DND-41 (cell line): ENCODE measurements around the gene NME3.
"Not testable (repeated sequence)": the region's sequence is repeated elsewhere in the genome, so short reads cannot be mapped to it uniquely, and the experiment has no call there.

Source experiments
- ATAC-seq: fragments of 200-7000 bp; cut with Tn5 transposase; 3 replicates; pipeline ENCODE4 v1.9.1; 2021; ENCODE audit warnings: low read depth; ENCODE audit not compliant: insufficient read depth
- DNase-seq: peaks from one replicate; pipeline ENCODE4 v3.0.0-alpha.2; 2020
- H2AFZ ChIP-seq: 2 replicates; pipeline ENCODE4 v1.6.0; 2012; ENCODE audit warnings: low read depth, low read length
- H3K27ac ChIP-seq: 2 replicates; pipeline ENCODE4 v1.5.1; 2012; ENCODE audit warnings: low read length, inconsistent platforms
- H3K27me3 ChIP-seq: fragments of 200-600 bp; sonication (generic); 2 replicates; pipeline ENCODE4 v1.6.0; 2012; ENCODE audit warnings: low read length, mild to moderate bottlenecking, inconsistent platforms; ENCODE audit not compliant: insufficient read depth, poor library complexity
- H3K36me3 ChIP-seq: 2 replicates; pipeline ENCODE4 v1.5.1; 2012; ENCODE audit warnings: low read length, inconsistent platforms; ENCODE audit not compliant: insufficient read depth
- H3K4me1 ChIP-seq: 2 replicates; pipeline ENCODE4 v1.5.1; 2012; ENCODE audit warnings: mild to moderate bottlenecking, low read length; ENCODE audit not compliant: insufficient read depth
- H3K4me2 ChIP-seq: 2 replicates; pipeline ENCODE4 v1.6.0; 2012; ENCODE audit warnings: mild to moderate bottlenecking, moderate library complexity, low read length, inconsistent platforms; ENCODE audit not compliant: insufficient read depth
- H3K4me3 ChIP-seq, 2 experiments: fragments of 200-600 bp in 1 of 2; shearing (Covaris generic) in 1 of 2; 2 replicates each; pipeline ENCODE4 v1.5.1; 2012 to 2016; ENCODE audit warnings: inconsistent platforms in 2 of 2, low read length in 2 of 2, mild to moderate bottlenecking in 2 of 2, low read depth in 1 of 2, moderate library complexity in 1 of 2
- H3K79me2 ChIP-seq: 2 replicates; pipeline ENCODE4 v1.6.0; 2012; ENCODE audit warnings: low read length, inconsistent platforms; ENCODE audit not compliant: insufficient read depth
- H3K9ac ChIP-seq: 2 replicates; pipeline ENCODE4 v1.6.0; 2012; ENCODE audit warnings: low read depth, mild to moderate bottlenecking, inconsistent platforms, low read length, moderate library complexity
- H3K9me3 ChIP-seq: 2 replicates; pipeline ENCODE4 v1.5.1; 2012; ENCODE audit warnings: low read length, moderate library complexity, mild to moderate bottlenecking, inconsistent platforms; ENCODE audit not compliant: insufficient read depth, severe bottlenecking
- H4K20me1 ChIP-seq: 2 replicates; pipeline ENCODE4 v1.6.0; 2012; ENCODE audit warnings: low read length; ENCODE audit not compliant: insufficient read depth
- CTCF ChIP-seq: IDR thresholded peaks from 2 replicates; pipeline ENCODE4 v1.5.1; 2012; ENCODE audit warnings: borderline replicate concordance, low read length, moderate library complexity, mild to moderate bottlenecking; ENCODE audit not compliant: poor library complexity, severe bottlenecking; ENCODE audit errors: extremely low read depth
- EZH2 ChIP-seq: IDR thresholded peaks from 3 replicates; pipeline ENCODE4 v1.6.1; 2012; ENCODE audit warnings: borderline replicate concordance, low read depth, mild to moderate bottlenecking, moderate library complexity, low read length, inconsistent platforms; ENCODE audit not compliant: severe bottlenecking

Gene NME3

GRCh38 chr16:1809281-1809801 is 38.0 kb upstream of the NME3 start:
- TF ChIP-seq CTCF (no peak), EZH2 (no peak)
- Histone ChIP-seq H3K4me2 (no peak overlapping the region), H2AFZ (no peak overlapping the region), H3K27ac (no peak overlapping the region), H3K79me2 (no peaks in the 10 kb centered on the region), H3K4me3 (no peak overlapping the region), H3K9ac (no peak overlapping the region), H3K36me3 (peaks cover 48% of the 10 kb centered on the region), H4K20me1 (no peaks in the 10 kb centered on the region), H3K4me1 (no peaks in the 10 kb centered on the region), H3K27me3 (no peaks in the 10 kb centered on the region), H3K9me3 (no peaks in the 10 kb centered on the region)
- DNase-seq: no peak
- no peak for ATAC-seq

- Histone ChIP-seq H2AFZ (no peak overlapping the region), H3K4me1 (no peaks in the 10 kb centered on the region), H3K9me3 (no peaks in the 10 kb centered on the region), H3K4me2 (no peak overlapping the region), H4K20me1 (no peaks in the 10 kb centered on the region), H3K9ac (no peak overlapping the region), H3K27ac (no peak overlapping the region), H3K36me3 (peaks cover 44% of the 10 kb centered on the region), H3K4me3 (no peak overlapping the region), H3K27me3 (no peaks in the 10 kb centered on the region), H3K79me2 (no peaks in the 10 kb centered on the region)
- DNase-seq (no peak), ATAC-seq (no peak)
- TF ChIP-seq EZH2: no peak
- no peak for TF ChIP-seq CTCF
Observed at GRCh38 chr16:1808691-1809090, 37.3 kb upstream of the NME3 start.

GRCh38 chr16:1807626-1808025 is 36.3 kb upstream of the NME3 start:
- TF ChIP-seq CTCF: no peak
- TF ChIP-seq EZH2: no peak
- DNase-seq (no peak), ATAC-seq (no peak)

GRCh38 chr16:1800701-1801100 is 29.4 kb upstream of the NME3 start:
- H3K4me1 ChIP-seq: no peaks in the 10 kb centered on the region
- H3K4me3 ChIP-seq: no peak overlapping the region
- H3K79me2 ChIP-seq: no peaks in the 10 kb centered on the region
- no peaks in the 10 kb centered on the region for H3K36me3 ChIP-seq
- DNase-seq (no peak), ATAC-seq (no peak)
- H3K9ac ChIP-seq: no peak overlapping the region
- no peaks in the 10 kb centered on the region for H3K27me3 ChIP-seq
- H2AFZ ChIP-seq: no peak overlapping the region
- H3K27ac ChIP-seq: no peak overlapping the region
- H3K9me3 ChIP-seq: peaks cover 7% of the 10 kb centered on the region
- no peak for TF ChIP-seq CTCF
- no peak for TF ChIP-seq EZH2
- H3K4me2 ChIP-seq: no peak overlapping the region
- no peaks in the 10 kb centered on the region for H4K20me1 ChIP-seq

More at GRCh38 chr16:1807626-1808025, 36.3 kb upstream of the NME3 start:
- no peak overlapping the region for H2AFZ ChIP-seq
- no peak overlapping the region for H3K4me3 ChIP-seq
- no peak overlapping the region for H3K27ac ChIP-seq
- H3K4me2 ChIP-seq: no peak overlapping the region
- no peaks in the 10 kb centered on the region for H3K9me3 ChIP-seq
- no peaks in the 10 kb centered on the region for H4K20me1 ChIP-seq
- H3K36me3 ChIP-seq: peaks cover 35% of the 10 kb centered on the region
- H3K27me3 ChIP-seq: no peaks in the 10 kb centered on the region
- H3K4me1 ChIP-seq: no peaks in the 10 kb centered on the region
- no peak overlapping the region for H3K9ac ChIP-seq
- no peaks in the 10 kb centered on the region for H3K79me2 ChIP-seq

- not testable (repeated sequence) for H3K27me3 ChIP-seq, H3K4me1 ChIP-seq, H2AFZ ChIP-seq, H3K9ac ChIP-seq, H3K4me3 ChIP-seq, H3K9me3 ChIP-seq, H3K4me2 ChIP-seq, H3K36me3 ChIP-seq, H3K79me2 ChIP-seq, DNase-seq, H3K27ac ChIP-seq, ATAC-seq, H4K20me1 ChIP-seq
Observed at GRCh38 chr16:1799263-1799662, 27.9 kb upstream of the NME3 start.
